ENCODE measurements around the gene NPPA.
"Not testable (repeated sequence)": the region's sequence is repeated elsewhere in the genome, so short reads cannot be mapped to it uniquely, and the experiment has no call there.

NPPA gene

GRCh38 chr1:11847667-11848372 is at the start of gene NPPA:
NPPA (minus strand) TSS chr1:11847783; CDS start chr1:11847684, 99 bp downstream.
- no peak for DNase-seq

GRCh38 chr1:11894501-11894900 is 46.9 kb upstream of the NPPA start:
- DNase-seq: not testable (repeated sequence)

DNA sequence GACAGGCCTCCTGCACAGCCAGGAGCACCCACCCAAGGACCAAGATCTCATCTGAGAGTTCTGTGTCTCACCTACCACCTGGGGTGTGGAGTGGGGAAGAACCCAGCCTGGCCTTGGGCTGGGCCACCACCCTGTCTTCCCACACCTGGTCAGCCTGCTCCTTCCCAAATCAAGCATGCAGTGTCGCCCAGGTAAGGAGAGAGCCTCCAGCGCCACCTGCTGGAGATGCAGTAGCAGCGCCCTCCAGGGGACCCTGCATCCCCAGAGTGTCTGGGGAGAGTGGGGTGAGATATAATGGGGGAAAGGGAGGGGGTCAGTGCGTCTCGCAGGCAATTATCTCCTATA is 46.3 kb upstream of the NPPA start:
- DNase-seq: peak; percentile 89

- DNase-seq: no peak
These were observed 44.0 kb upstream of the NPPA start for GRCh38 chr1:11891433-11892186.

GRCh38 chr1:11888877-11889208 is 41.3 kb upstream of the NPPA start:
- DNase-seq: no peak

DNA sequence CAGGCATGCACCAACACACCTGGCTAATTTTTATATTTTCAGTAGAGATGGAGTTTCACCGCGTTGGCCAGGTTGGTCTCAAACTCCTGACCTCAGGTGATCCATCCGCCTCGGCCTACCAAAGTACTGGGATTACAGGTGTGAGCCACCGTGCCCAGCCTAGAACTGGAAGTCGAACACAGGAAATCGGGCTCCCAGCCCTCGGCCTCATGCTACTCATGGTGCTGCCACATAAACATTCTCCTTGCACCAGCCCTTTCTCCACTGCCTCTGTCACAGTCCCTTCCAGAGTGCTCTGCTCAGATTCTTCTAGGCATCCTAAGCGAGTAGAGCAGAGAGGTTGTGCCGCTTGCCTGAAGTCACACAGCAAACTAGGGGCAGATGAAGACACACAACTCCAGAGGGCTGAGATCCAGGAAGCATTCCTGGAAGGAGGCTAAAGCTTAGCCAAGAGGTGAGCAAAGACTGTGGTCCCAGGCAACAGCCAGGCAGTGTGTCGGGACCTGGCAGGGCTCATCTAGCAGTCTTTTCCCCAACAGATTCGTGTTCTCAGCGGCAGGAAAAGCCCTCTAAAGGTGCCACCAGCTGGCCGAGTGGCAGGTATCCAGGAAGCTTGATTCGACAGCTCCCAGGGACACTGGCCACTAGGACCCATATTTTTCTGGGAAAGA is 40.8 kb upstream of the NPPA start:
- no peak for DNase-seq

GRCh38 chr1:11887666-11888007 is 40.1 kb upstream of the NPPA start:
- DNase-seq: no peak

DNA sequence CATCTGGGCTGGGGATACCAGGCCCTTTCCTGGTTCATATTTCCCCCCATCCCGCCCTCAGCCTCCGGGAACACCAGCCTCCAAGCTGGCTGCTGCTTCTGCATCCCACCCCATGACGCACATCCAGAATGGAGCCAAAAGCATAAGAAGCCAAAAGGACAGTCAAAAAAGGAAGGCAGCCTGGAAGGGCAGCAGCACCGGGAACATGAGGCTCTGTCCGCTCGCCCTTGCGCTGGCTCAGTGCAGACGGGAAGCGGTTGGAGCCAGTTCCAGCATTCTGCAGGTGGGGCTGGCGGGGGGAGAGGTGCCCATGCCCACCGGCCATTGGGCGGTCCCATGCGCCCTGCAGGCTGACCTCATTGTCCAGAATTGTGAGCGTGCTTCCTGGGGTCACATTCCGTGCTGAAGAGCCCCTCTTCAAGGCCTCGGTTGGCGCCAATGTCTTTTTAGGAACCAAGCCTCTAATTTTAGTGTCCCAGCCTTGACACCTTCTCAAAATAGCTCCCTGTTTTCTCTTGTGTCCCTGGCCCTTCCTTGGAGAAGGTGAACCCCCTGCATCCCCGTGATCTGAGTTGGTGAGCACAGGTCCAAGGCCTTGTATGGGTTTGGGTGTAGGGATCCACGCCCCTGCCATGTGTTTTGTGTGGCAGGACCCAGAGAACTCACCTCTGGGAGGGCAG is 39.5 kb upstream of the NPPA start:
- no peak for DNase-seq

GRCh38 chr1:11885916-11886315 is 38.3 kb upstream of the NPPA start:
- DNase-seq: no peak

- no peak for DNase-seq
These were observed 35.4 kb upstream of the NPPA start for GRCh38 chr1:11882814-11883538.

DNA sequence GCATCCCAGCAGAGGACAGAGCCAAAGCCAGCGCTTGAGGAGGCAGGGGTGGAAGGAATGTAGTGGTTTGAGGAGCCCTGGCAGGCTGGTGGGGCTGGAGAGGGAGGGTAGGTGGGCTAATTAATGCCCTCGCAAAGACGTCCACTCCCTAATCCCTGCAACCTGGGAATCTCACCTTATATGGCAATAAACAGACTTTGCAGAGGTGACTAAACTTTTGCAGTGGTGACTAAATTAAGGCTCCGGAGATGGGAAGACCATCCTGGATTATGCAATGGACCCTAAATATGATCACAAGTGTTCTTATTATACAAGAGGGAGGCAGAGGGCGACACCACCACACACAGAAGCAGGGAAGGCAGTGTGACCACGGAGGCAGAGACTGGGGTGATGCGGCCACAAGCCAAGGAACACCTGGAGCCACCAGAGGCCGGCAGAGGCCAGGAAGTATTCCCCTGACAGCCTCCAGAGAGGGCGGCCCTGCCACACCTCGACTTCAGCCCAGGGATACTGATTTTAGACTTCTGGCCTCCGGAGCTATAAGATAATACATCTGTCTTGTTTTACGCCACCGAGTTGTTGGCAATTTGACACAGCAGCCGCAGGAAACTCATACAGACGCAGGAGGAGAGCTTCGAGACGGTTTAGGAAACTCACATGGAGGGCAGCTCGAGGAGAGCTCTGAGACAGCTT is 34.3 kb upstream of the NPPA start:
- DNase-seq: no peak

- DNase-seq: no peak
These were observed 33.5 kb upstream of the NPPA start for GRCh38 chr1:11880911-11881748.

DNA sequence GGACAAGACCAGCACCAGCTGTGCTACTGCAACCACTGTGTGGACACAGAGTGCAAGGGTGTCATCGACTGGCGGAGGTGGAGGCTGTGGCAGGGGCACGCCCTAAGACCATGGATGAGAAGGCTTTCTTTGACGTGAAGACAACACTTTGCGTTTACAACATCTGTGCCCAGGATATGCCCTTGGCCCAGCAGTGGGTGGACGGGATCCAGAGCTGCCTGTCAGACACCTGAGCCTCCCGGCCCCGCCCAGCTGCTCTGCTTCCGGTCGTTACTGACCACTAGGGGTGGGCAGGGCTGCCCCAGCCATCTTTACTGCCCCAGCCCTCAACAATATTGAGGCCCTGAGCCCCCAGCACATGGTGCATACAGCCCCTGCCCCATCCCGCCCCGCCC is 32.6 kb upstream of the NPPA start:
- DNase-seq: no peak

- DNase-seq: no peak
These were observed 32.0 kb upstream of the NPPA start for GRCh38 chr1:11879311-11880180.

DNA sequence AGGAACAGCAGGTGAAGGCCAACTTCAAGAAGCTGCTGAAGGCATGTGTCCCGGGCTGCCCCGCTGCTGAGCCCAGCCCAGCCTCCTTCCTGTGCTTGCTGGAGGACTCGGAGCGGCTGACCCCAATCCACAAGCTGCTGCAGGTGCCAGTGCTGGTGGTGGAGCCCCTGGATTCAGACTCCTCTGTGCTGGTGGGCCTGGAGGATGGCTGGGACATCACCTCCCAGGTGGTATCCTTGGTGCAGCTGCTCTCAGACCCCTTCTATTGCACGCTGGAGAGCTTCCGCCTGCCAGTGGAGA is 31.3 kb upstream of the NPPA start:
- DNase-seq: no peak

DNA sequence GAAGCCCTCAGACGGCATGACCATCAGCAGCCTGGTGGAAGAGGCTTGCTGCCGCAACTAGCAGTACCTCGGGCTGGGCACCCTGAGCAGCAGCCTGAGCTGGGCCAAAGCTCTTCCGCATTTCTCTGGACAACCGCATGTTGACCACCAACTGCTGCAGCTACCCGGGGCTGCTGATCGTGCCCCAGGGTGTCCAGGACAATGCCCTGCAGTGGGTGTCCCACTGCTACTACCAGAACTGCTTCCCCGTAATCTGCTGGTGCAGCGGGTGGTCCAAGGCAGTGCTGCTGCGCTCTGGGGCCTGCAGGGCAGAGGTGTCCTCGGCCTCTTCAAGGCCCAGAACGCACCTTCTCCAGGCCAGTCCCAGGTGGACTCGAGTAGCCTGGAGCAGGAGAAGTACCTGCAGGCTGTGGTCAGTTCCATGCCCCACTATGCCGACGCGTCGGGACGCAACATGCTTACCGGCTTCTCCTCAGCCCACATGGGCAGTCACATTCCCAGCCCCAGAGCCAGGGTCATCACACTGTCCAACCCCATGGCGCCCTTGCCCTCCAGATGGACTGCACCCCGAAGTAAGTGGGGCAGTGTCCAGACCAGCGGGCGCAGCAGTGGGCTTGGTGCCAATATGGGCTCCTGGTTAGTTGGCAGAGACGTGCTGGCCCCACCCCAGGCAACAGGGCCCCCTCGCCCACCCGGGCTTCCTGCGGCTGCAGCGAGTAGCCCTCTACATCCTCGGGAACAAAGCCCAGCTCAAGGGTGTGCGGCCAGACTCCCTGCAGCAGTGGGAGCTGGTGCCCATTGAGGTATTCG is 30.7 kb upstream of the NPPA start:
- no peak for DNase-seq

- DNase-seq: no peak
These were observed 29.5 kb upstream of the NPPA start for GRCh38 chr1:11877074-11877473.

- no peak for DNase-seq
These were observed 27.5 kb upstream of the NPPA start for GRCh38 chr1:11875094-11875493.

DNA sequence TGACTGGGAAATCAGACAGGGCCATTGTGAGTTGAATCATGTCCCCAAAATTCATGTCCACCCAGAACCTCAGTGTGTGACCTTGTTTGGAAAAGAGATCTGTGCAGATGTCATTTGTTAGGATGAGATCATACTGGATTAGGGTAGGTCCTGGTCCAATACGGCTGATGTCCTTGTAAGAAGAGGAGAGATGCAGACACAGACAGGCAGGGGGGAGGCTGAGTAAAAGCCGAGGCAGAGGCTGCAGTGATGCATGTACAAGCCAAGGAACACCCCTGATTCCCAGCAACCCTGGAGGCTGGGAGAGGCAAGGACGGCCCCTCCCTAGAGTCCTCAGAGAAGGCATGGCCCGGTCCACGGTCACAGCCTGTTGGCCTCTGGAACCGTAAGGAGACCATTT is 27.0 kb upstream of the NPPA start:
- no peak for DNase-seq

DNA sequence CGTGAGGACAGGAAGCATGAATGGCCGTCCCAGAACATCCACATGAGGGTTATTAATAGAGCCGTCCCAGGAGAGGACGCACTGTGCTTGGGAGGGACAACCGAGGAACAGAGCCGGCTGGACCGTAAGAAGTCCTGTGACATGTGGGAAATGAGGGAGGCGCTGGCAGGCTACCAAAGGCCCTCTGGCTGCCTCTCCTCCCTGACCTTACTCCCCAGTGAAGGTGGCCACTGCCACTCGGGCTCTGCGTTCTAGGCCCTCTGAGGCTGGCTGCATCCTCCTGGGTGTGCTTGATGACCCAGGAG is 26.6 kb upstream of the NPPA start:
- DNase-seq: no peak
